ENCODE measurements around the gene KCNT1. TPM values are rescaled to one million over a fixed set of nuclear protein-coding genes. Genes with fewer than 3 reads are reported as not detected.

Gene KCNT1
- total RNA-seq, 1 donor from 2014 or later, result not detected

- Histone ChIP-seq H3K36me3 (ENCODE audit: control insufficient read depth, insufficient read depth, low read length) (no peaks in the 10 kb centered on the region), H3K27me3 (ENCODE audit: control insufficient read depth, insufficient read depth, low read length) (peaks cover 23% of the 10 kb centered on the region), H3K4me3 (ENCODE audit: low read depth, low read length) (no peak overlapping the region)
- no peak for TF ChIP-seq CTCF (IDR thresholded peaks at IDR 0.05; ENCODE audit: insufficient read depth, low read length, poor library complexity, severe bottlenecking)
- no peak for DNase-seq (ENCODE audit: low read depth)
Observed at GRCh38 chr9:135736272-135736978, 34.4 kb downstream of the KCNT1 start.

- no peak for DNase-seq (ENCODE audit: low read depth)
- Histone ChIP-seq H3K4me3 (ENCODE audit: low read depth, low read length) (no peak overlapping the region), H3K27me3 (ENCODE audit: control insufficient read depth, insufficient read depth, low read length) (peaks cover 25% of the 10 kb centered on the region), H3K36me3 (ENCODE audit: control insufficient read depth, insufficient read depth, low read length) (no peaks in the 10 kb centered on the region)
- TF ChIP-seq CTCF (IDR thresholded peaks at IDR 0.05; ENCODE audit: insufficient read depth, low read length, poor library complexity, severe bottlenecking), result no peak
Observed at GRCh38 chr9:135736979-135737839, 35.2 kb downstream of the KCNT1 start.

GRCh38 chr9:135737840-135738521 is 36.0 kb downstream of the KCNT1 start:
- TF ChIP-seq CTCF (IDR thresholded peaks at IDR 0.05; ENCODE audit: insufficient read depth, low read length, poor library complexity, severe bottlenecking), result no peak
- Histone ChIP-seq H3K4me3 (ENCODE audit: low read depth, low read length) (no peak overlapping the region), H3K27me3 (ENCODE audit: control insufficient read depth, insufficient read depth, low read length) (peaks cover 25% of the 10 kb centered on the region), H3K36me3 (ENCODE audit: control insufficient read depth, insufficient read depth, low read length) (no peaks in the 10 kb centered on the region)
- no peak for DNase-seq (ENCODE audit: low read depth)

GRCh38 chr9:135739271-135740220 is 37.6 kb downstream of the KCNT1 start:
- Histone ChIP-seq H3K36me3 (ENCODE audit: control insufficient read depth, insufficient read depth, low read length) (no peaks in the 10 kb centered on the region), H3K4me3 (ENCODE audit: low read depth, low read length) (no peak overlapping the region), H3K27me3 (ENCODE audit: control insufficient read depth, insufficient read depth, low read length) (peaks cover 25% of the 10 kb centered on the region)
- DNase-seq (ENCODE audit: low read depth), result no peak
- no peak for TF ChIP-seq CTCF (IDR thresholded peaks at IDR 0.05; ENCODE audit: insufficient read depth, low read length, poor library complexity, severe bottlenecking)
